GM12864 (cell line): ENCODE data around the gene KIF18A.

Experiments used
- DNase-seq: peaks from one replicate; pipeline ENCODE4 v3.0.0-alpha.2; 2011; ENCODE audit warnings: low read depth
- H3K4me3 ChIP-seq: 2 replicates; pipeline ENCODE4 v1.5.1; 2011; ENCODE audit warnings: mild to moderate bottlenecking, low read depth, low read length, control low read depth
- TF ChIP-seq, protein P1 (sequence below): IDR thresholded peaks from 2 replicates; pipeline ENCODE4 v1.5.1; 2011; ENCODE audit warnings: low read depth, mild to moderate bottlenecking, moderate library complexity, low read length, control low read depth, inconsistent platforms; ENCODE audit errors: missing control alignments

KIF18A gene

DNA sequence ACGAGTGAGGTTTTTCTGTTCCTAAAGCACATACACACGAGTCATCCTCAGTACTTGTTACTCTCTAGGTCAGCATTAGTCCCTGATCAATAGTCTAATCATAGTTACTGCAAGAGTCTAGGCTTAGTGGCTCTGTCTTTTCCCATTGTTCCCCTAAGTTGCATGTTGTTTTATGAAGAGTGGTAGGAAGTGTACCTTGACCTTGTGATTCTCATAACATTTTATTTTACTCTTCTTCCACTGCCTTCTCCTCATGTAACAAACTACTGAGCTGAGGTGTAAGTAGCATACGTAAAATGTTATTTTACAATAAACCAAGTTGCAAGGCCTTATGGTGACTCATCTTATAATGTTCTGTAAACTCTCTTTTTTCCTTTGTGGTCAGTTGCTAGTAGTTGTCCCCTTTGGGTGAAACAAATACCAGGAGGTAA is 15.2 kb upstream of the KIF18A start:
- TF ChIP-seq, protein P1, sequence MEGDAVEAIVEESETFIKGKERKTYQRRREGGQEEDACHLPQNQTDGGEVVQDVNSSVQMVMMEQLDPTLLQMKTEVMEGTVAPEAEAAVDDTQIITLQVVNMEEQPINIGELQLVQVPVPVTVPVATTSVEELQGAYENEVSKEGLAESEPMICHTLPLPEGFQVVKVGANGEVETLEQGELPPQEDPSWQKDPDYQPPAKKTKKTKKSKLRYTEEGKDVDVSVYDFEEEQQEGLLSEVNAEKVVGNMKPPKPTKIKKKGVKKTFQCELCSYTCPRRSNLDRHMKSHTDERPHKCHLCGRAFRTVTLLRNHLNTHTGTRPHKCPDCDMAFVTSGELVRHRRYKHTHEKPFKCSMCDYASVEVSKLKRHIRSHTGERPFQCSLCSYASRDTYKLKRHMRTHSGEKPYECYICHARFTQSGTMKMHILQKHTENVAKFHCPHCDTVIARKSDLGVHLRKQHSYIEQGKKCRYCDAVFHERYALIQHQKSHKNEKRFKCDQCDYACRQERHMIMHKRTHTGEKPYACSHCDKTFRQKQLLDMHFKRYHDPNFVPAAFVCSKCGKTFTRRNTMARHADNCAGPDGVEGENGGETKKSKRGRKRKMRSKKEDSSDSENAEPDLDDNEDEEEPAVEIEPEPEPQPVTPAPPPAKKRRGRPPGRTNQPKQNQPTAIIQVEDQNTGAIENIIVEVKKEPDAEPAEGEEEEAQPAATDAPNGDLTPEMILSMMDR = no peak
- DNase-seq = no peak

DNA sequence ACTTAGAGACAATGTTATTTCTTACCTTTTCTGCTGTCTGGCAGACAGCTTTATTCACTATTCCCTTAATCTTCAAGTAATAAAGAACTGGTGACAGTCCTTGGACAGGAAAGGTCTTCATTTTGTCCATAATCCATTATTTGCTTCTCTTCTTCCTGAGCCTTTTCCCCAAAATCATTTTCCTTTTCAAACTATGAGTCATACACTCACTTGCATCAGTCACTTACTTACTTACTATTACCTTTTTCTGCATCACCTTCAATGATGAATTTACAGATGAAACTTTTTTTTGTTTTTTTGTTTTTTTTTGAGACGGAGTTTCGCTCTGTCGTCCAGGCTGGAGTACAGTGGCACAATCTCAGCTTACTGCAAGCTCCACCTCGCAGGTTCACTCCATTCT is 9.8 kb upstream of the KIF18A start:
- no peak for DNase-seq
- H3K4me3 ChIP-seq = no peak overlapping the region
- TF ChIP-seq, protein P1 = no peak

More for the DNA sequence above, 15.2 kb upstream of the KIF18A start:
- no peak overlapping the region for H3K4me3 ChIP-seq

GRCh38 chr11:28114731-28115130 is 6.8 kb upstream of the KIF18A start:
- no peak overlapping the region for H3K4me3 ChIP-seq
- no peak for DNase-seq
- TF ChIP-seq, protein P1 = no peak

DNA sequence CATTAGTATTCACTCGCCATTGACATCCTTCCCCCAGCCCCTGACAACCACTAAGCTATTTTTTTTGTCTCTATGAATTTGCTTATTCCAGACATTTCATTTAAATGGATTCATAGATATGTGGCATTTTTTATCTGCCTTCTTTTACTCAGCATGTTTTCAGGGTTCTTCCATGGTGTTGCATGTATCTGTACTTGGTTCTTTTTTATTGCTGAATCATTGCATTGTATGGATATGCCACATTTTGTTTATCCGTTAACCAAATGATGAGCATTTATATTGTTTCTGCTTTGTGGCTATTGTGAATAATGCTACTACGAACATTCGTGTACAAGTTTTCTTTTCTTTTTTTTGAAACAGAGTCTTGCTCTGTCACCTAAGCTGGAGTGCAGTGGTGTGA is 6.2 kb upstream of the KIF18A start:
- TF ChIP-seq, protein P1 = no peak
- H3K4me3 ChIP-seq = no peak overlapping the region
- DNase-seq = no peak

DNA sequence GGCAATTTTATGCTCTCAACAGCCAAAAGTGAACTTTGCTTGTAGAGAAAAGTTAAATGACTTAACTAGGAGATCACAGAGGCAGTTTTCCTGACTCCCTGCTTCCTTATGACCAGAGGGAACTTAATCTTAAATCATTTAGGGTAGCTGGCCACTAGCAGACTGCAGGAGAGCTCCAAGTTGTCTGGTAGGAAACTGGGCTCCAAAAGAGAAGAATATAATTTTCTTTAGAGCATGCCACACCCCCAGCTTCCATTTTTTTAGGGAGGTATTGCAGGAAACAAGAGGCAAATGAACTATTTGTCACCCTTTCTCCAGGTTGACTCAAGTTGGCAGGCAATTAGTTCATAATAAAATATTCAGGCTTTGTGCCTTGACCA is 2.9 kb upstream of the KIF18A start:
- DNase-seq = no peak
- TF ChIP-seq, protein P1 = no peak
- H3K4me3 ChIP-seq = peak overlapping the region; percentile 77

- TF ChIP-seq, protein P1 = no peak
- peak; percentile 53 for DNase-seq
- peak overlapping the region; percentile 77 for H3K4me3 ChIP-seq
These were observed 2.3 kb upstream of the KIF18A start for GRCh38 chr11:28110108-28110820.

- H3K4me3 ChIP-seq = peak overlapping the region; percentile 82; the same call in 1 of the 2 replicates
- no peak for DNase-seq
- TF ChIP-seq, protein P1 = no peak
These were observed 1.0 kb upstream of the KIF18A start for GRCh38 chr11:28108958-28109357.
